ENCODE measurements around the gene LYPD6B. TPM values are rescaled to one million over a fixed set of nuclear protein-coding genes. Genes with fewer than 3 reads are reported as not detected.

The LYPD6B gene
- total and polyA plus RNA-seq, 2 donors (not counting 3 experiments of a cell fraction or from before 2014, with no cell fraction given) = not detected

GRCh38 chr2:149141046-149141445 is 102.5 kb downstream of the LYPD6B start:
- BruUV-seq (replicated peaks) = no TSS peak
- Histone ChIP-seq H3K27me3 (ENCODE audit: control insufficient read depth in 2 of 2, insufficient read depth in 2 of 2, low read length in 2 of 2) (no peaks in the 10 kb centered on the region), H3K4me3 (replicated peaks in 1 of 3; ENCODE audit: insufficient read depth in 1 of 3, low read depth in 1 of 3, low read length in 3 of 3) (no peak overlapping the region), H4K20me1 (replicated peaks; ENCODE audit: control insufficient read depth, extremely low read depth, insufficient read depth, low read length) (no peaks in the 10 kb centered on the region), H2AFZ (ENCODE audit: low read depth, low read length) (no peak overlapping the region), H3K9me3 (replicated peaks; ENCODE audit: control insufficient read depth, insufficient read depth, low read length) (no peaks in the 10 kb centered on the region), H3K79me2 (ENCODE audit: control insufficient read depth, insufficient read depth, low read length) (no peaks in the 10 kb centered on the region), H3K4me2 (ENCODE audit: insufficient read depth, low read length) (no peak overlapping the region), H3K36me3 (ENCODE audit: control insufficient read depth in 2 of 2, extremely low read depth in 1 of 2, insufficient read depth in 2 of 2, low read length in 2 of 2) (no peaks in the 10 kb centered on the region), H3K4me1 (ENCODE audit: control insufficient read depth, extremely low read depth, insufficient read depth, low read length) (no peaks in the 10 kb centered on the region), H3K9ac (replicated peaks; ENCODE audit: extremely low read depth, insufficient read depth, low read length) (no peak overlapping the region), H3K9me1 (replicated peaks; ENCODE audit: control insufficient read depth, extremely low read depth, insufficient read depth, low read length) (no peaks in the 10 kb centered on the region), H3K27ac (ENCODE audit: insufficient read depth, low read depth, low read length) (no peak overlapping the region)
- no peak for TF ChIP-seq GATA2 (IDR thresholded peaks at IDR 0.05; ENCODE audit: insufficient read depth, insufficient read length, low read depth, low read length)
- dilution Hi-C loops (cut with MboI; ENCODE audit: extremely low pct_ligation_motif_present, low sequenced_read_pairs) = no loop called here
- DNase-seq (ENCODE audit: low read depth, low spot score) (no peak), FAIRE-seq (no peak)
- ChIA-PET POLR2A (no interaction called here), CTCF (no interaction called here)
- intact Hi-C loops (cut with micrococcal nuclease) = no loop called here

GRCh38 chr2:149143734-149144133 is 105.2 kb downstream of the LYPD6B start:
- no peaks in the 10 kb centered on the region for H3K9me1 ChIP-seq (replicated peaks; ENCODE audit: control insufficient read depth, extremely low read depth, insufficient read depth, low read length)
- no peak overlapping the region for H2AFZ ChIP-seq (ENCODE audit: low read depth, low read length)
- CTCF ChIA-PET = no interaction called here
- H3K27ac ChIP-seq (ENCODE audit: insufficient read depth, low read depth, low read length) = no peak overlapping the region
- dilution Hi-C loops (cut with MboI; ENCODE audit: extremely low pct_ligation_motif_present, low sequenced_read_pairs) (no loop called here), intact Hi-C loops (cut with micrococcal nuclease) (no loop called here)
- POLR2A ChIA-PET = no interaction called here
- TF ChIP-seq CTCF (IDR thresholded peaks at IDR 0.05; ENCODE audit: extremely low read depth in 1 of 2, insufficient read depth in 1 of 2, low read depth in 1 of 2, low read length in 2 of 2) (no peak), FOS (IDR thresholded peaks at IDR 0.05; ENCODE audit: borderline replicate concordance, insufficient read depth, low read length) (no peak), MAX (IDR thresholded peaks at IDR 0.05; ENCODE audit: insufficient read depth, insufficient read length) (no peak), POLR2AphosphoS5 (IDR thresholded peaks at IDR 0.05; ENCODE audit: insufficient read depth, low read depth, low read length) (no peak), JUN (IDR thresholded peaks at IDR 0.05; ENCODE audit: borderline replicate concordance, insufficient read depth, insufficient read length, low read depth) (no peak), EZH2 (IDR thresholded peaks at IDR 0.05; ENCODE audit: borderline replicate concordance, low read depth, low read length, severe bottlenecking) (no peak), GATA2 (IDR thresholded peaks at IDR 0.05; ENCODE audit: insufficient read depth, insufficient read length, low read depth, low read length) (no peak), MYC (IDR thresholded peaks at IDR 0.05; ENCODE audit: low read depth, low read length) (no peak), POLR2A (IDR thresholded peaks at IDR 0.05; ENCODE audit: low read depth, low read length) (no peak)
- no peaks in the 10 kb centered on the region for H3K9me3 ChIP-seq (replicated peaks; ENCODE audit: control insufficient read depth, insufficient read depth, low read length)
- no peaks in the 10 kb centered on the region for H3K79me2 ChIP-seq (ENCODE audit: control insufficient read depth, insufficient read depth, low read length)
- H3K36me3 ChIP-seq (ENCODE audit: control insufficient read depth in 2 of 2, extremely low read depth in 1 of 2, insufficient read depth in 2 of 2, low read length in 2 of 2) = no peaks in the 10 kb centered on the region
- no peak overlapping the region for H3K9ac ChIP-seq (replicated peaks; ENCODE audit: extremely low read depth, insufficient read depth, low read length)
- H3K27me3 ChIP-seq (ENCODE audit: control insufficient read depth in 2 of 2, insufficient read depth in 2 of 2, low read length in 2 of 2) = no peaks in the 10 kb centered on the region
- H3K4me1 ChIP-seq (ENCODE audit: control insufficient read depth, extremely low read depth, insufficient read depth, low read length) = no peaks in the 10 kb centered on the region
- H4K20me1 ChIP-seq (replicated peaks; ENCODE audit: control insufficient read depth, extremely low read depth, insufficient read depth, low read length) = no peaks in the 10 kb centered on the region
- no peak overlapping the region for H3K4me3 ChIP-seq (replicated peaks in 1 of 3; ENCODE audit: insufficient read depth in 1 of 3, low read depth in 1 of 3, low read length in 3 of 3)
- no peak for FAIRE-seq
- no peak overlapping the region for H3K4me2 ChIP-seq (ENCODE audit: insufficient read depth, low read length)
- DNase-seq (ENCODE audit: low read depth, low spot score) = no peak
- no TSS peak for BruUV-seq (replicated peaks)

Data from endothelial cell of umbilical vein (primary cell).